ENCODE data around the gene SLC7A6. TPM values are rescaled to one million over a fixed set of nuclear protein-coding genes. Genes with fewer than 3 reads are reported as not detected.

SLC7A6 gene
- total RNA-seq, 6 experiments from 2014 or later, result 1.6 to 9.6 (median 4.5) TPM

DNA sequence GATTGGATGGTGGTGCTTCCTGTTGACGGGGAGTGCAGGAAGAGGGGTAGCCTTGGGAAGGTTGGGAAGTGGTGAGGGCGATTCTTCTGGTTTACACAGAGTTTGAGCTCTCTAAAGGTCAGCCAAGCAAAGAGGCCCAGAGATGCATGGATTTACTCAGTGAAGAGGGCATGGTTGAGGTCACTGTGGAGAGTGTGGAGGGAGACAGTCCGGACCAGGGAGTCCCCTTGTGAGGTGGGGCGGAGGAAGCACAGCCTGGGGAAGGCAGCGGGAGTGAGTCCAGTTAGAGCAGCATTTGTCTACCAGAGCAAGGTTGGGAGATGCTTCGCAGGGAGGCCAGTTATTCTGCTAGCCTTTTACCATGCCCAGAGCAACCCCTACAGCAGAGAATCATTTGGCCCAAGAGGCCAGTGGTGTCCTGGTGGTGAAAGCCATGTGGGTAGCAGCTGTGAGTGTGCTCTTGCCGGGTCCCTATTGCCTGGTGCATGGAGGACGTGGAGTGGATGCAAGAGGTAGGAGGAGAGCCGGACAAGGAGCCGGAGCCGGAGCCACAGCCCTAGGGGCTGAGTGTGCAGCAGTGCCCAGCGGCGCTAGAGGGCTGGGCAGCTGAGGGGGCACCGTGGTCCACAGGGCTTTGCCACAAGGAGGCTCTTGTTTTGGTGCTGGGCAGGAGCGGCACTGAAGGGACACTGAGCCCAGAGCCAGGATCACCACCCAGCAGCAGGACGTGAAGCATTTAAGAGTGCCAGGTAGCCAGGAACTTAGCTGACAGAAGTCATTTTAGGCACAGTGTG, 74.2 kb downstream of the SLC7A6 start:
- no peak for TF ChIP-seq POLR2A (IDR thresholded peaks at IDR 0.05)
- TF ChIP-seq, protein P1, sequence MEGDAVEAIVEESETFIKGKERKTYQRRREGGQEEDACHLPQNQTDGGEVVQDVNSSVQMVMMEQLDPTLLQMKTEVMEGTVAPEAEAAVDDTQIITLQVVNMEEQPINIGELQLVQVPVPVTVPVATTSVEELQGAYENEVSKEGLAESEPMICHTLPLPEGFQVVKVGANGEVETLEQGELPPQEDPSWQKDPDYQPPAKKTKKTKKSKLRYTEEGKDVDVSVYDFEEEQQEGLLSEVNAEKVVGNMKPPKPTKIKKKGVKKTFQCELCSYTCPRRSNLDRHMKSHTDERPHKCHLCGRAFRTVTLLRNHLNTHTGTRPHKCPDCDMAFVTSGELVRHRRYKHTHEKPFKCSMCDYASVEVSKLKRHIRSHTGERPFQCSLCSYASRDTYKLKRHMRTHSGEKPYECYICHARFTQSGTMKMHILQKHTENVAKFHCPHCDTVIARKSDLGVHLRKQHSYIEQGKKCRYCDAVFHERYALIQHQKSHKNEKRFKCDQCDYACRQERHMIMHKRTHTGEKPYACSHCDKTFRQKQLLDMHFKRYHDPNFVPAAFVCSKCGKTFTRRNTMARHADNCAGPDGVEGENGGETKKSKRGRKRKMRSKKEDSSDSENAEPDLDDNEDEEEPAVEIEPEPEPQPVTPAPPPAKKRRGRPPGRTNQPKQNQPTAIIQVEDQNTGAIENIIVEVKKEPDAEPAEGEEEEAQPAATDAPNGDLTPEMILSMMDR (IDR thresholded peaks at IDR 0.05), result no peak
- 83% methylated on average over 2 of the region's 16 CpGs for WGBS (ENCODE audit: insufficient coverage, low coverage, low lambda C conversion rate, missing lambda C conversion rate)
- DNase-seq (no peak), ATAC-seq (no peak)
- peaks cover 0 to 14% (median under 1%) of the 10 kb centered on the region in 4 donors for H3K4me1 ChIP-seq
- no peaks in the 10 kb centered on the region for H3K9me3 ChIP-seq
- H3K27ac ChIP-seq, result no peak overlapping the region
- intact Hi-C loops (cut with DNase I), result no loop called here
- H3K36me3 ChIP-seq, result peaks cover 0 to 43% (median 17%) of the 10 kb centered on the region in 4 donors
- no peak overlapping the region for H3K4me3 ChIP-seq
- H3K27me3 ChIP-seq, result no peaks in the 10 kb centered on the region

GRCh38 chr16:68339214-68339613, 74.9 kb downstream of the SLC7A6 start:
- H3K27me3 ChIP-seq, result no peaks in the 10 kb centered on the region
- peaks cover 0 to 9% (median 0%) of the 10 kb centered on the region in 4 donors for H3K4me1 ChIP-seq
- intact Hi-C loops (cut with DNase I), result no loop called here
- H3K4me3 ChIP-seq, result no peak overlapping the region
- no peaks in the 10 kb centered on the region for H3K9me3 ChIP-seq
- ATAC-seq (no peak), DNase-seq (no peak)
- no peak overlapping the region for H3K27ac ChIP-seq
- WGBS (ENCODE audit: insufficient coverage, low coverage, low lambda C conversion rate, missing lambda C conversion rate), result 94% methylated on average over 10 of the region's 13 CpGs
- no peak for TF ChIP-seq POLR2A (IDR thresholded peaks at IDR 0.05)
- TF ChIP-seq, protein P1 (IDR thresholded peaks at IDR 0.05), result no peak
- peaks cover 0 to 43% (median 17%) of the 10 kb centered on the region in 4 donors for H3K36me3 ChIP-seq

GRCh38 chr16:68342620-68343019, 78.3 kb downstream of the SLC7A6 start:
- TF ChIP-seq, protein P1 (IDR thresholded peaks at IDR 0.05), result no peak
- TF ChIP-seq POLR2A (IDR thresholded peaks at IDR 0.05), result no peak
- Histone ChIP-seq H3K4me1 (peaks cover 0 to 21% (median 6%) of the 10 kb centered on the region in 4 donors), H3K27ac (no peak overlapping the region), H3K27me3 (no peaks in the 10 kb centered on the region), H3K36me3 (peaks cover 0 to 38% (median 16%) of the 10 kb centered on the region in 4 donors), H3K9me3 (no peaks in the 10 kb centered on the region), H3K4me3 (no peak overlapping the region)
- intact Hi-C loops (cut with DNase I), result no loop called here
- ATAC-seq (no peak), DNase-seq (no peak)
- 92% methylated on average over 4 of the region's 7 CpGs for WGBS (ENCODE audit: insufficient coverage, low coverage, low lambda C conversion rate, missing lambda C conversion rate)

- Histone ChIP-seq H3K27ac (no peak overlapping the region), H3K4me3 (no peak overlapping the region), H3K9me3 (no peaks in the 10 kb centered on the region), H3K4me1 (peaks cover 0 to 21% (median 6%) of the 10 kb centered on the region in 4 donors), H3K36me3 (peaks cover 0 to 42% (median 13%) of the 10 kb centered on the region in 4 donors), H3K27me3 (no peaks in the 10 kb centered on the region)
- intact Hi-C loops (cut with DNase I), result no loop called here
- ATAC-seq, result no peak
- WGBS (ENCODE audit: insufficient coverage, low coverage, low lambda C conversion rate, missing lambda C conversion rate), result 97% methylated on average over 7 of the region's 7 CpGs
- no peak for DNase-seq
- TF ChIP-seq POLR2A (IDR thresholded peaks at IDR 0.05), result no peak
- TF ChIP-seq, protein P1 (IDR thresholded peaks at IDR 0.05), result no peak
Observed at GRCh38 chr16:68343137-68343536, 78.8 kb downstream of the SLC7A6 start.

All from right lobe of liver (tissue), 6 donors.